ENCODE data around the gene USF1.

USF1 gene

DNA sequence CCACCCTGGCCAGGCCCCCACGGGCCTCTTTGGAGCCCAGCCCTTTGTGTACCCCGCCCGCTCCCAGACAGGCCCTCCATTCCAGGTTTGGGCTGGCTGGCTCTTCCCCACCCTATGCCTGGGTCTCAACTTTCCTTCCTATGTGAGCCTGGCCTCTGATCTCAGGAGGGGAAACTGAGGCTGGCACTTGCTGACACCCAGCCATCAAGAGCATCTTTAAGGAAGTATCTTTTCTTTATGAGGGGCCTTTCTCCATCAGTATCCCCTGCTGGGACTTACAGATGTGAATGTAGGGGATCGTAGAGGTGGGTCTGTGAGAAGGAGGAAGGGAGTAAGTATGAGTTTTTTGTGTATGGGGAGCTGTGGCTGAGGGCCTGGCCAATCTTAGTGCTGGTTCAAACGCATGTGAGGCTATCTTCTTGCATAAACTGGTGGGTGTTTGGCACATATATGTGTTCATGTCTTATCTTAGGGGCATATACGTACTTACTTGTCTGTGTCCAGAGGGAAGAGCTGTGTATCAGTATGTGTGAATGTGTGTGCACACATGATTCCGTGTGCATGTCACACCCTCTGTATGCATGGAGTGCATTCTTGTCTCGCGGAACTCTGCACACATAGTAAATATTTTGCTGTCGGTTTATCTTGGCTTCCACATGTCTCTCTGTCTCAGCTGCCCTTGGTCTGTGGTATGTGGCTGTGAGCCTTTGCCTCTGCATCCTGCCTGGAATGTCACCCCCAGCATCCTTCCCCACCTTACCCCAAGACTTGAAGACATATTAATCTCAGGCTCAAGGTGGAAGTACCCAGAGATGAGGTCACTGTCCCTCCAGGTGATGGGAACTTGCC is 38.2 kb upstream of the USF1 start:
- TF ChIP-seq POLR2A (IDR thresholded peaks at IDR 0.05; ENCODE audit: low read length), result no peak
- no peak for TF ChIP-seq GATA1 (IDR thresholded peaks at IDR 0.05; ENCODE audit: low read depth, low read length)
- DNase-seq, result peak; percentile 58 to 65

DNA sequence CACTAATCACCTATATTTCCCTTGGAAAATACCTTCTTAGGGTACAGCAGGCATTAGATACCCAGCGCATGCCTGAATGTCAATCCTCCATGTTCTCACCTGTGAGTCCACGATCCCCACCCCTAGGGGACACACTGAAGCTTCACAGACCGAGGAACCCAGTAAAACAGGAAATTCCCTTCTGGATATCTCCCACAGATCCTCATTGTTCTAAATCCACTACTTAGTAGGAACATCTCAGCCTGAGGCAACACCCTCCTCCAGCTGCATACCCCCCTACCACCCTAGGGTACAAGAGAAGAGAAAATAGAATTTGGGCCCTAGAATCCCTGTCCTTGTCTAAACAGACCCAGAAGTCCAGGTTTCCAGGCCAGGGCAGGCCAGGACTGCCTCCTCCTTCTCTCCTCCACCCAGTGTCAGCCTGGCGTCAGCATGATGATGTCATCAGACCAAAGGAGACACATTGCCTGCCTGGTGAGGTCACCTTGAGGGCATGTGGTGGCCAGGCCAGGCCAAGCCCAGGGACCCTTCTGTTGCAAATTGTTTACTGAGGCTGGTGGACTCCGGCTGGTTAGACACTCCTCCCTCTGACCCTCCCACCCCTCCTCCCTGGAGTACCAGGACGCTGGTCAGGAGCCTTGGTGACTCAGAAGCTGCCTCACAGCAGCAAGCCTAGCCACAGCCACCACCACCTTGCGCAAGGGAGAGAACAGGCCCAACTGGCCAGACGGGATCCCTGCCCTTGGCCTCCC is 37.4 kb upstream of the USF1 start:
- TF ChIP-seq POLR2A (IDR thresholded peaks at IDR 0.05; ENCODE audit: low read length) (no peak), GATA1 (IDR thresholded peaks at IDR 0.05; ENCODE audit: low read depth, low read length) (no peak)
- DNase-seq, result peak; percentile 71 to 89

DNA sequence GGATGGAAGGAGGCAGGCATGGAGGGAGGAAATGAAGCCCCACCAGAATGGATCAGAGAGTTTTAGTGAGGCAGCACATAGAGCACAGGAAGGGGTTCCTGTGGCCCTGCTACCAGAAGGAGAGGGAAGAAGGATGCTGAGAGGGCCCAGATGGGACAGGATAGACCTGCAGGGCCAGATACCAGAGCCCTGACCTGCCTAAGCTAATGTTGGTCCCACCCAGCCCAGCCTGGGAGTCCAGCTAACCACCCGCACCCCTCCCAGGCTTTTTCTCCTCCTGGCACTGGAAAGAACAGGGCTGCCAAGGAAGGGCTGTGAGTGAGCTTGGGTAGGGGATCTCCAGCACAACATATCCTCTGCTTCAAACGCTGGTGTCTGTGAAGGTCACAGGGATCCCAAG is 36.7 kb upstream of the USF1 start:
- no peak for DNase-seq
- no peak for TF ChIP-seq POLR2A (IDR thresholded peaks at IDR 0.05; ENCODE audit: low read length)
- no peak for TF ChIP-seq GATA1 (IDR thresholded peaks at IDR 0.05; ENCODE audit: low read depth, low read length)

DNA sequence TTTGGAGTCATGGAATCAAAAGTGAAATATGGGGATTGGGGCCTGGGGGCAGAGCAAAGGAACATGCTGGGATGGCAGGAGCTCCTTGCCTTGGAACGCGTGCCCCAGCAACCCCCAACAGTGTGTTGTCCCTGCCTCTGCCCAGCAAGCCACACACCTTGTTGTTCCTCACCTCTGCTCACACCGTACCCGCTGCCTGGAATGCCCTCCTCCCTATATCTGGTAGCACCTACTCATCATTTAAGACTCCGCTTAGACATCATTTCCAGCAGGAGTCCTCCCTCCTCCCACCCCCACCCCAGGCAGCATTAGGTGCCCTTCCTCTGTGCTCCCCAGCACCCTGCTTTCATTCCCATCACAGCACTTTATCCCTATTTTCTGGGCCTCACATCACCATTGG is 35.7 kb upstream of the USF1 start:
- no peak for DNase-seq
- TF ChIP-seq POLR2A (IDR thresholded peaks at IDR 0.05; ENCODE audit: low read length) (no peak), GATA1 (IDR thresholded peaks at IDR 0.05; ENCODE audit: low read depth, low read length) (no peak)

DNA sequence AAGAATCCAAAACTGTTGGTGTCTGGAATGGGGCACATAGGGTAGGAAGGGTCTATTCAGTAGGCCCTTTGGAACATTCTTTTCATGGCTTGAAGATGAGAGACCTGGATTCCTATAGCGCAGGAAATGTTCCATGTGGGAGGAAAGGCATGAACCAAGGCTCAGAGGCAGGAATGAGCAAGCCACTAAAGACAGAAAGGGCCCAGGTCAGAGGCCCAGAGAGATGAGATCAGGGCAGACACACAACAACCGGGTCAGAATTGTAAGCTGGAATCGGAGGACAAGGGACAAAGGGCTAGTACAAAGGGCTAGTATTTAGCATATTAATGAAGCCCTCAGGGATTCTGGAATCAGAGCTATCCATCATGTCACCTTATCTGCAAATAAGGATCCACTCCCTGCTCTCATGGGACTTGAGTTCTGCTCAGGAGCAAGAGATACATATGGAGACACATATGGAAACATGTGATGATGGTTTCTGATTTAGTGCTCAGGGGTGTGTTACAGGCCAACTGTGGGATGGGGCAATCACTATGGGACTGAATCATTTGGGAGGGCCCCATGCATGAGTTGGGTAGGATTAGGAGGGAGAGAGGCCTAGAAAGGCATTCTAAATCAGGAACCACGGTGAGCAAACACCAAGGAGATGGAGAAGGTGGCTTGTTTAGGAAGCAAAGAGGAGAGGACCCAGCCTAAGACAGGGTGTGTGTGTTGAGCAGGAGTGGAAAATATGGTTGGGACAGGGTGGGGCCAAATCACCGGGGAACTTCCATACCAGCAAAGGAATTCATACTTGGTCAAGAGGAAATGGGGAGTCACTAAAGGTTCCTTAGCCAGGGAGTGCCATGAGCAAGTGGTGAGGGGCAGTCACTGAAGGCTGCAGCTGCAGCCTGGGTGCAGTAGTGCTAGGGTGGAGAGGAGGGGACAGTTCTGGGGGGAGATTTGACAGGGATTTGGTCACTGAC is 34.9 kb upstream of the USF1 start:
- TF ChIP-seq GATA1 (IDR thresholded peaks at IDR 0.05; ENCODE audit: low read depth, low read length), result no peak
- TF ChIP-seq POLR2A (IDR thresholded peaks at IDR 0.05; ENCODE audit: low read length), result no peak
- DNase-seq, result no peak

DNA sequence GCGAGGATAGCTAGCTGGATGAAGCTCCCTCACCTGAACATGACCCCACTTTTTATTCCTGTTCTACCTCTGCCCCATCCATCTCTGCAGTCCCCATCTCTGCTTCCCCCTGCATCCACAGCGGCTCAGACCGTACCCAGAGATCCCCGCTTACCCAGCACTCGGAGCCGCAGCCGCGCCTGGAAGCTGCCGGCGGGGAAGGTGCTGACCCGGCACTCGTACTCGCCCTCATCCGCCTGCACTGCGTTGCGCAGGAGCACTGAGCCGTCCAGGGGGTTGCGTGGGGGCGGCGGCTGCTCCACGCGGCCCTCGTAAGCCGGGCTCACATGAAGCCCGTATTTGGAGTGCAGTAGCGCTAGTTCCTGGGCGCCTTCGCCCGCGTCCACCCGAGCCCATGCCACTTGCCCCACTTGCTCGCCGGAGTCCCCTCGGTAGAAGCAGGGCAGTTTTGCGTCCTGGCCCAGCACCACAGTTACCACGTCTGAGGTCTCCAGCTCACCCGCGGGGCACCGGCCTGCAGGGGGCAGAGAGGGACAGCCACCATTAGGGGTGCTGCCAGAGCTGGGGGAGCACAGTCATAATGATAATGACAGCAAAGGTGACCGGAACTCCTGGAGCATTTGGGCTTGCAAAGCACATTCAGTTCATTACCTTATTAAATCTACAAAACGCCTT is 33.8 kb upstream of the USF1 start:
- TF ChIP-seq POLR2A (IDR thresholded peaks at IDR 0.05; ENCODE audit: low read length) (no peak), GATA1 (IDR thresholded peaks at IDR 0.05; ENCODE audit: low read depth, low read length) (no peak)
- DNase-seq, result no peak

DNA sequence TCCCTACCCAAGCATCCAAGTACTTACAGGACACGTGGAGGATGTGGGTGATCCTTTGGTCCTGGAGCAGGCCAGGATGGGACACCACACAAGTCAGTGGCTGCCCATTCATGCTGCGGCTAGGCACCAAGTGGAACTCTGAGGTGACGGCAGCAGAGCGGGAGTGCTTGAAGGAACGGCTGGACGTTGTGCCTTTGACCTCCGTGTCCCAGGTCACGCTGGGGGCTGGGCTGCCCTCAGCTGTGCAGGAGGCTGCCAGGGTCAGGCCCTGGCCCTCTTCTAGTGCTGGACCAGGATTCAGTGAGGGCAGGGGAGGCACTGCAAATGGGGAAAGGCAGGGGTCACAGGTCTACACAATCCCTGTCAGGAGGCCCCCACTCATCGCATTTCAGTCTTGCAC is 31.6 kb upstream of the USF1 start:
- no peak for DNase-seq
- TF ChIP-seq POLR2A (IDR thresholded peaks at IDR 0.05; ENCODE audit: low read length) (no peak), GATA1 (IDR thresholded peaks at IDR 0.05; ENCODE audit: low read depth, low read length) (no peak)

DNA sequence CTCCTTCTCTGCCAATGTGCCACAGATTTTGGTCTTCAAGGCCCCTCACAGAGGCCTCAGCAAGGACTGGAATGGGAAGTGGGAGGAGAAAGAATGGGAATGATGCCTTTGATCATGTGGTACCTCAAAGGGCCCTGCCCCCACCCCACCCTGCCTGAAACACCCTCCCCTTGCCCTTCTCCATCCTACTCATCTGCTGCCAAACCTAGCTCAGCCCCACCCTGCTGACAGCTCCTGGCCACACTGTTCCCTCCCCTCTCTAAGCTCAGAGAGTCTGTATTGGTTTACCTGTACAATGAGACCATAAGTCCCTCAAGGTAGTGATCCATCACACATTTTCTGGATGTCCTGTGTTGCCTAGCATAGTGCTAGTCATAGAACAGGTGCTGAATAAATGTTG is 30.6 kb upstream of the USF1 start:
- TF ChIP-seq POLR2A (IDR thresholded peaks at IDR 0.05; ENCODE audit: low read length), result no peak
- TF ChIP-seq GATA1 (IDR thresholded peaks at IDR 0.05; ENCODE audit: low read depth, low read length), result no peak

DNA sequence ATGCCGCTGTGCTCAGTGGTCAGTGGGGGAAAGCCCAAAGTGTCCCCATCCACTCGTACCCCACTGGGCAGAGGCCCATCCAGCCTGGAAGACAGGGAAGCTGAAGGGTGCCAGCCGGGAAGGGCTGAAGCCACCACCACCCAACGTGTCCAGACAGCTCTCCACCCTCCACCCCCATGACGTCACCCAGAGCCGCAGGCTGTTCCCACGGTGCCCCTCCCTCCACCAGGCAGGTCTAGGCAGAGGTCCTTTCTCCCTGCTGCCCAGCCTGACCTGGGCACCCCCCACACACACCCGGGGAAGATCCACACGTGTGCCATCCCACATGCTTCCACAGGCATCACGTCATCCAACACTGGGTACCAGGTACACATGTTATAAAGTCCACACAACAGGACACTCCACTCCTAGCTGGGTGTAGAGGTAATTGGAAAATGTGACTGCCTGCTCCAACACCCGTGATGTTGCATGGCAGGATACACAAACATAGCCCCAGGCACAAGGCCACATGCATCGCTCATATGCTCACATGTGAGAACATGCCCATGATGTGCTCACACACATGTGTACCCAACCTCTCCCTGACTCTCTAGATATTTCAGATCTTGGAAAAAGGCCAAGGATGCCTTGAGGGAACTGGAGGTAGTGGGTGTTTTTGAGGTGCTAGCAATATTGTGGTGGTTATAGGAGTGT is 29.0 kb upstream of the USF1 start:
- TF ChIP-seq POLR2A (IDR thresholded peaks at IDR 0.05; ENCODE audit: low read length), result no peak
- no peak for TF ChIP-seq GATA1 (IDR thresholded peaks at IDR 0.05; ENCODE audit: low read depth, low read length)
- DNase-seq, result peak in 1 of 2 experiments; percentile 50

More for the DNA sequence above, 30.6 kb upstream of the USF1 start:
- DNase-seq, result no peak

DNA sequence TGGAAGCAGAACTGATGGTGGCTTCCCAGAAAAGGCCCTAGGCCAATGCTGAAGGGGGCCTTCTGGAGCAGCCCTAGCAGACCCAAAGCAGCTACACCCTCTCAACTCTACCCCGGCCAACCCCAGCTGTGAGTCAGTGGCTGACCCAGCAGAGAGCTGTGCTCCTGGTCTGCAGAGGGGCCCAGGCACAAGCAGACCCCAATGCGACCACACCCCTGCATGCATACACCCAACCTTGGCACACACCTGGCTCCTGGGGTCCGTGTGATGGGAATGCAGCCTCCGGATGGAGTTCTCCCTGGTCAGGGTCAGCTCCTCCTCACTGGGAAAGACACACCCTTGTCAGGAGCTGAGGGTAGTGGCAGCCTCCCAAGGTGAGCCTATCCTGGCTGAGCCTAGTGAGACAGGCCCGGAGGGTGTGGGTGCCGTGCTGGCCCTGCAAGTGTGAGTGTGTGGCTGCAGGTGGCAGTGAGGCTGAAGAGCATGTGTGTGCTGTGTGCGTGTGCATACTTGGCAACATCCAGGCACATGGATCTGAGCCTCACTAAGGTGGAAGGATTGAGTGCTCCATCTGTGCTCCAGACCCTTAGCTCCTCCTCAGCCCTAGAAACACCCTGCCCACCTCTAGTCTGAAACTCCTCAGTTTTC is 27.8 kb upstream of the USF1 start:
- DNase-seq, result no peak
- TF ChIP-seq GATA1 (IDR thresholded peaks at IDR 0.05; ENCODE audit: low read depth, low read length), result no peak
- TF ChIP-seq POLR2A (IDR thresholded peaks at IDR 0.05; ENCODE audit: low read length), result no peak

DNA sequence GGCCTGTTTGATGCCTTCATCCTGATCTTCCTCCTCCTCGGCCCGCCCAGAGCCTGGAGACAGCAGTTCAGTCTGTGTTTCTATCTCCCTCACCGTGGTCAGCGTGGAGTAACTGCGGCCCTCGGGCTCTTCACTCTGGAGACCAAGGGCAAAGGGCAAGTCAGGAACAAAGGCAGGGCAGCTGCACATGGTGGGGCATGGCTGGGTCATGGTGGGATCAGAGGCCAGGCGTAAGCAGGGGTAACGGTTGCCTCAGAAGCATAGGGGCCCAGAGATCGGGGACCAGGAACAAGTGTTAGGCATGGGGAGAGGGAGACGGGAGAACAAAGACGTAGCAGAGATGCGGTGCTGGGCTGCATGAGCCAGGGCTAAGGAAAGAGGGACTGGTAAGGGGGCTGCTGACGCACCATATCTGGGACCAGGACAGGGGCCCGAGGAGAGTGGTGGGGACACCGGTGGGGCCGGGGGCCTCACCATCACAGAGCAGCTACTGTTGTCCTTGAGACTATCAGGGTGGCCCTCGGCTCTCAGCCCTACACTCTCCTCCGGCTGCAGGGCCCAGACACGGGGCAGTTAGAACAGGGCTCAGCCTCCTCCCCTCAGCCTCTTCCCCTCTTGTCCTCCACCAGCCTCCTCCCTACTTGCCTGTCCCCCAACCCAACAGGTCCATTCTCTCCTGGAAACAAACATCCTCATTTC is 27.1 kb upstream of the USF1 start:
- TF ChIP-seq GATA1 (IDR thresholded peaks at IDR 0.05; ENCODE audit: low read depth, low read length) (no peak), POLR2A (IDR thresholded peaks at IDR 0.05; ENCODE audit: low read length) (no peak)
- DNase-seq, result no peak
